ENCODE measurements around the gene HBE1. TPM values are rescaled to one million over a fixed set of nuclear protein-coding genes. Genes with fewer than 3 reads are reported as not detected.

HBE1 gene
- total RNA-seq, 1 experiment from 2014 or later = not detected

- Histone ChIP-seq H3K27ac (ENCODE audit: insufficient read length, low read depth, low read length) (no peak overlapping the region), H2AFZ (ENCODE audit: low read length) (no peak overlapping the region), H3K4ac (ENCODE audit: low read depth, low read length) (no peak overlapping the region), H3T11ph (ENCODE audit: low read length) (no peak overlapping the region), H2AK5ac (ENCODE audit: insufficient read length, low read length) (no peak overlapping the region), H2BK120ac (ENCODE audit: low read depth, low read length, poor library complexity, severe bottlenecking) (no peak overlapping the region), H4K20me1 (ENCODE audit: control insufficient read depth, insufficient read depth, insufficient read length) (no peaks in the 10 kb centered on the region), H4K8ac (replicated peaks; ENCODE audit: insufficient read length, low read depth, low read length) (no peak overlapping the region), H3K79me1 (ENCODE audit: insufficient read depth, low read depth, low read length, poor library complexity, severe bottlenecking) (no peaks in the 10 kb centered on the region), H3K79me2 (ENCODE audit: insufficient read depth, low read length) (no peaks in the 10 kb centered on the region), H2BK20ac (ENCODE audit: low read depth, low read length, poor library complexity, severe bottlenecking) (no peak overlapping the region), H3K27me3 (ENCODE audit: insufficient read depth, low read length) (no peaks in the 10 kb centered on the region; the same call in 1 of the 2 replicates), H2BK15ac (ENCODE audit: low read depth, low read length) (no peak overlapping the region), H3K14ac (ENCODE audit: insufficient read depth, low read length) (no peak overlapping the region), H4K5ac (ENCODE audit: insufficient read length, low read depth, low read length) (no peak overlapping the region), H3K23ac (ENCODE audit: insufficient read length, low read depth, low read length) (no peak overlapping the region), H4K91ac (ENCODE audit: insufficient read length, low read depth, low read length) (no peak overlapping the region), H3K18ac (ENCODE audit: insufficient read length, low read depth, low read length) (no peak overlapping the region), H2BK5ac (ENCODE audit: insufficient read length, low read length) (no peak overlapping the region), H3K9me3 (ENCODE audit: control insufficient read depth, low read depth, low read length) (no peaks in the 10 kb centered on the region), H3K23me2 (ENCODE audit: insufficient read length, low read depth, low read length, poor library complexity, severe bottlenecking) (no peaks in the 10 kb centered on the region), H3K4me2 (ENCODE audit: insufficient read depth, insufficient read length, low read length) (no peak overlapping the region), H2BK12ac (ENCODE audit: insufficient read length, low read depth, low read length) (no peak overlapping the region), H3K9ac (ENCODE audit: extremely low read depth, insufficient read length, low read length) (no peak overlapping the region), H3K56ac (ENCODE audit: insufficient read length, low read depth, low read length) (no peak overlapping the region), H3K4me1 (ENCODE audit: insufficient read depth, low read length) (no peaks in the 10 kb centered on the region)
- no peak overlapping the region for H3K27ac Mint-ChIP-seq
- H3K36me3 Mint-ChIP-seq (ENCODE audit: insufficient read depth in 1 of 3, low read depth in 3 of 3) = no peaks in the 10 kb centered on the region; a peak in 1 of 7 replicates
- no CpG with 5 or more reads among the region's 1 CpG for WGBS (ENCODE audit: extremely low coverage, insufficient read length, low lambda C conversion rate)
- H3K4me1 Mint-ChIP-seq = peaks cover 11% of the 10 kb centered on the region in 2 experiments
- DNase-seq = no peak
- H3K9me3 Mint-ChIP-seq = no peaks in the 10 kb centered on the region; a peak in 1 of 5 replicates
- no peak overlapping the region for H3K4me3 Mint-ChIP-seq
- H3K27me3 Mint-ChIP-seq (ENCODE audit: low read depth) = peaks cover 35% of the 10 kb centered on the region
- no peak for TF ChIP-seq CTCF (conservative IDR thresholded peaks at IDR 0.05)
These were observed 16.9 kb downstream of the HBE1 start for GRCh38 chr11:5252919-5253265.

All from H9 (cell line).